Activated T-cell treated with anti-CD3 and anti-CD28 coated beads, Interleukin-2, amount 50 U/mL, for 24 hours (primary cell): ENCODE data around the gene TBC1D2.
"Not testable (repeated sequence)": the region's sequence is repeated elsewhere in the genome, so short reads cannot be mapped to it uniquely, and the experiment has no call there.

Experiments
- DNase-seq: peaks from one replicate; pipeline ENCODE4 v3.0.0-alpha.2; 2020
- H3K27ac Mint-ChIP-seq: 2 replicates; pipeline ENCODE4 v1.8.0; 2020; ENCODE audit warnings: mild to moderate bottlenecking, mixed read lengths
- H3K27me3 Mint-ChIP-seq: 2 replicates; pipeline ENCODE4 v1.8.0; 2020; ENCODE audit warnings: mixed read lengths
- H3K36me3 Mint-ChIP-seq: 2 replicates; pipeline ENCODE4 v1.8.0; 2020; ENCODE audit warnings: low read depth, mixed read lengths
- H3K4me1 Mint-ChIP-seq: 2 replicates; pipeline ENCODE4 v1.8.0; 2020; ENCODE audit warnings: low read depth, mixed read lengths
- H3K4me3 Mint-ChIP-seq: 2 replicates; pipeline ENCODE4 v1.8.0; 2020; ENCODE audit warnings: mild to moderate bottlenecking, moderate library complexity, mixed read lengths
- H3K9me3 Mint-ChIP-seq: 2 replicates; pipeline ENCODE4 v1.8.0; 2020; ENCODE audit warnings: mixed read lengths

Gene TBC1D2

DNA sequence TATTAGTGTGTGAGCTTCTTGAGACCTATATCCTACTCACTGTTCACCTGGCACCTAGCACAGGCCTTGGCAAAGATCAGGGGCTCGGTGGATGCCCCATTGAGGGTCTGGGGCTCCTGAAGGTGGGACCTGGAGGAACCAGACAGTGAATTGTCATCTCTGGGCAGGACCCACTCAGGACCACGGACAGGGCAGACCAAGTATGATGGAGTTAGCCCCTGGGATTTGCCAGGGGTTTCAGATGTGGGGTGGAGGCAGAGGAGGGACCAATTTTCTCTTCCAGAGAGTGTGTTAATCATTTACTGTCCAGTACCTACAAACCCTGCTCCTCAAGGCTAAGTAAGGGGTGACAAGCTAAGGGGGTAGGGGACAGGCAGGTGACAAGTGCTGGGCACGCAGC lies 29.3 kb upstream of the TBC1D2 start:
- peaks cover 2% of the 10 kb centered on the region for H3K27me3 Mint-ChIP-seq
- H3K4me1 Mint-ChIP-seq = no peaks in the 10 kb centered on the region
- H3K36me3 Mint-ChIP-seq = no peaks in the 10 kb centered on the region
- DNase-seq = no peak
- H3K4me3 Mint-ChIP-seq = no peak overlapping the region
- no peak overlapping the region for H3K27ac Mint-ChIP-seq
- no peaks in the 10 kb centered on the region for H3K9me3 Mint-ChIP-seq

DNA sequence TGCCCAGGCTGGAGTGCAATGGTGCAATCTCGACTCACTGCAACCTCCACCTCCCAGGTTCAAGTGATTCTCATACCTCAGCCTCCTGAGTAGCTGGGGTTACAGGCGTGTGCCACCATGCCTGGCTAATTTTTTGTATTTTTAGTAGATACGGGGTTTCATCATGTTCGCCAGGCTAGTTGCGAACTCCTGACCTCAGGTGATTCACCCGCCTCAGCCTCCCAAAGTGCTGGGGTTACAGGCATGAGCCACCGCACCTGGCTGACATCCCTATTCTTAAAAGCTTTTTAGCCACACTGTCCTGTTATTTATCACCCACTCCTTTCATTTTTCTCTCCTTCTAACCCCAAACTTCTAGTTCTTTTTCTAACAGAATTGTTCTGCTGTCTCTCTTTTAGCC lies 27.7 kb upstream of the TBC1D2 start:
- not testable (repeated sequence) for H3K36me3 Mint-ChIP-seq, H3K27ac Mint-ChIP-seq, DNase-seq, H3K9me3 Mint-ChIP-seq, H3K4me1 Mint-ChIP-seq, H3K27me3 Mint-ChIP-seq, H3K4me3 Mint-ChIP-seq

DNA sequence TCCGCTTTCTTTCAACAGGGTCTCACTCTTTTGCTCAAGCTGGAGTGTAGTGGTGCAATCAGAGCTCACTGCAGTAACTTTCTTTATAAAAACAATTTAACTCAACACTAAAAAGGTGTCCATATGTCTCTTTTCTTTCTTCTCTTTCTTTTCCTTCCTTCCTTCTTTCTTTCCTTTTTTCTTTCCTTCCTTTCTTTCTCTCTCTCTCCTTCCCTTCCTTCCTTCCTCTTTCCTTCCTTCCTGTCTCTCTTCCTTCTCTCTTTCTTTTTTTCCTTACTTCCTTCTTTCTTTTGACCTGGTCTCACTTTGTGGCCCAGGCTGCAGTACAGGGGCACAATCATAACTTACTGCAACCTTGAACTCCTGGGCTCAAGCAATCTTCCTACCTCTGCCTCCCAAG lies 25.8 kb upstream of the TBC1D2 start:
- H3K27ac Mint-ChIP-seq = no peak overlapping the region
- H3K9me3 Mint-ChIP-seq = no peaks in the 10 kb centered on the region
- H3K4me3 Mint-ChIP-seq = no peak overlapping the region
- H3K27me3 Mint-ChIP-seq = peaks cover 17% of the 10 kb centered on the region
- DNase-seq = no peak
- H3K4me1 Mint-ChIP-seq = no peaks in the 10 kb centered on the region
- H3K36me3 Mint-ChIP-seq = no peaks in the 10 kb centered on the region

DNA sequence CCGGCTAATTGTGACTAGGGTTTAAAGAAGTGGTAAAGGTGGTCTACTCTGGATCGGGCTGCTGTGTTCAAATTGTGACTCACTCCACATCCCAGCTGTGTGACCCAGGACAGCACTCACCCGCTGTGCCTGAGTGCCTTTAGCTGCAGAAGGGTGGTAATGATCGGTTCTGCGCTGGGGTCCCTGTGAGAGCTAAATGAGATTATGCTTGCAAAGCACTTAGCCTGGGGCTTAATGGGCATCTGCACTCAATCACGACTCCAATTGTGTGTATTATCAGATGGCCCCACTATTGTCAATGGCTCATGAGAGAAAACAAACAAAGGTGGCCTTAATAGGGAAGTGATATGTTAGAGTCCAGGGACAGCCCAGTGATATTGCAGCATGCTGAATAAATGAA lies 25.1 kb upstream of the TBC1D2 start:
- Mint-ChIP-seq H3K4me1 (no peaks in the 10 kb centered on the region), H3K27ac (no peak overlapping the region), H3K9me3 (no peaks in the 10 kb centered on the region), H3K36me3 (no peaks in the 10 kb centered on the region), H3K4me3 (no peak overlapping the region), H3K27me3 (peaks cover 18% of the 10 kb centered on the region)
- DNase-seq = no peak

DNA sequence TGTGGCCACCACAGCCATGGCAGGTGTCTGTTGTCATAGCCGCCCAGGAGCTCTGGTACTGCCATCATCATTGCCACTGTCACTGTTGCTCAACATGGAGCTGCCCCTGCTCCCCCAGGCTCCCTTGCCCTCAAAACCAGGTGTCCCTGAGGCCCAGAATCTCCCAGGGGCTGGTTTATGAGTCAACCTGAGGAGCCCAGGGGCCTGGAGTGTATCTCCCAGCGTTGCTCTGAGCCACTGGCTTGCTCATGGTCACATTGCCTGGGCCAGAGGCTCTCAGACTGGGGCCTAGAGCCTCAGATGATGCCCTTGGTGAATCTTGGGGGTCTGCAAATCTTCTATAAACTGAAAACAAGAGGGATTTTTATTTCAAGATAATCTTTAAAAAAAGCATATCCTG lies 24.7 kb upstream of the TBC1D2 start:
- H3K9me3 Mint-ChIP-seq = no peaks in the 10 kb centered on the region
- H3K4me3 Mint-ChIP-seq = no peak overlapping the region
- no peak for DNase-seq
- no peaks in the 10 kb centered on the region for H3K4me1 Mint-ChIP-seq
- no peak overlapping the region for H3K27ac Mint-ChIP-seq
- no peaks in the 10 kb centered on the region for H3K36me3 Mint-ChIP-seq
- H3K27me3 Mint-ChIP-seq = peaks cover 18% of the 10 kb centered on the region

DNA sequence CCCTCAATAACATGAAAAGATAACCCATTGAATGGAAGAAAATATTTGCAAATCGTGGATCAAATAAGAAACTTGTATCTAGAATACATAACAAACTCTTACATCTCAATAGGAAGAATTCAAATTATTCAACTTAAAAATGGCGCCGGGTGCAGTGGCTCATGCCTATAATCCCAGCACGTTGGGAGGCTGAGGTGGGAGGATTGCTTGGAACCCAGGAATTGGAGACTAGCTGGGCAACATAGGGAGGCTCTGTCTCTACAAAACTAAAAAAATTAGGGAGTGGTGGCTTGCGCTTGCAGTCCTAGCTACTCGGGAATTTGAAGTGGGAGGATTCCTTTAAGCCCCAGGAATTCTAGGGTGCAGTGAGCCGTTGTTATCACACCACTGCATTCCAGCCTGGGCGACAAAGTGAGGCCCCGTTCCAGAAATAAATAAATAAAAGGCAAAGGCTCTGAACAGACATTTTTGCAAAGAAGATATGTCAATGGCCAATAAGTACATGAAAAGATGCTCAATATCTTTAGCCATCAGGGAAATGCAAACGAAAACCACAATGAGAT lies 21.5 kb upstream of the TBC1D2 start:
- H3K4me1 Mint-ChIP-seq = no peaks in the 10 kb centered on the region
- no peak overlapping the region for H3K27ac Mint-ChIP-seq
- H3K36me3 Mint-ChIP-seq = no peaks in the 10 kb centered on the region
- no peak overlapping the region for H3K4me3 Mint-ChIP-seq
- no peaks in the 10 kb centered on the region for H3K9me3 Mint-ChIP-seq
- H3K27me3 Mint-ChIP-seq = peaks cover 19% of the 10 kb centered on the region
- no peak for DNase-seq

DNA sequence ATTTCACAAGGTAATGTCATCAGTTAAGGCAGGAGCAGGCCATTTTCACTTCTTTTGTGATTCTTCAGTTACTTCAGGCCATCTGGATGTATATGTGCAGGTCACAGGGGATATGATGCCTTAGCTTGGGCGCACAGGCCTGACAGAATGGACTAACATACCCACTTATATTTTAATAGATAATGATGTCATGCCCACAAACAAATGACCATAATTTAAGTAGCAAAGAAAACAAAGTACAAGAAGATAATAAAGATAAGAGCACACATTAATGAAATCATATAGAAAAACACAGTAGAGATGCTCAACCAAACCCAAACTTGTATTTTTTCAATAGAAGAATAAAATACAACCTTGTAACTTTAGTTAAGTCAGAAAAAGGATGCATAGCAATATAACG lies 19.7 kb upstream of the TBC1D2 start:
- Mint-ChIP-seq H3K27me3 (peaks cover 21% of the 10 kb centered on the region), H3K4me3 (no peak overlapping the region), H3K27ac (no peak overlapping the region), H3K4me1 (no peaks in the 10 kb centered on the region), H3K9me3 (no peaks in the 10 kb centered on the region), H3K36me3 (no peaks in the 10 kb centered on the region)
- no peak for DNase-seq

DNA sequence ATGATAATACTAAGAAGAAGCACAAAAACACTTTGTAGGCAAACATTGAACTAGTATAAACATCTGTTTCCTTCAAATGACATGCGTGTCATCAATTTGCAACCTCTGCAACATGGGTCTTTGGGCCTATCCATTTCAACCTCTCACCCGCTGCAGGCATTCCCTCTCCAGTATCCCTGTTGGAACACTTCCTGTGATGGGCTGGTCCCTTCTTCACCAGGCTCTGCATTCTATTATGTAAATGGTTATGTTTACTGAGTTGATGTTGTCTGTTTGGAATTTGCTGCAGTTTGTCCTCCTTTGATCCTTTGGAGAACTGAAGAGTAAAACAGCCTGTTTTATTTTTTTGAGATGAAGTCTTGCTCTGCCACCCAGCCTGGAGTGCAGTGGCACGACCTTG lies 16.6 kb upstream of the TBC1D2 start:
- H3K27ac Mint-ChIP-seq = no peak overlapping the region
- no peaks in the 10 kb centered on the region for H3K36me3 Mint-ChIP-seq
- no peaks in the 10 kb centered on the region for H3K4me1 Mint-ChIP-seq
- no peaks in the 10 kb centered on the region for H3K9me3 Mint-ChIP-seq
- DNase-seq = no peak
- peaks cover 19% of the 10 kb centered on the region for H3K27me3 Mint-ChIP-seq
- H3K4me3 Mint-ChIP-seq = no peak overlapping the region

DNA sequence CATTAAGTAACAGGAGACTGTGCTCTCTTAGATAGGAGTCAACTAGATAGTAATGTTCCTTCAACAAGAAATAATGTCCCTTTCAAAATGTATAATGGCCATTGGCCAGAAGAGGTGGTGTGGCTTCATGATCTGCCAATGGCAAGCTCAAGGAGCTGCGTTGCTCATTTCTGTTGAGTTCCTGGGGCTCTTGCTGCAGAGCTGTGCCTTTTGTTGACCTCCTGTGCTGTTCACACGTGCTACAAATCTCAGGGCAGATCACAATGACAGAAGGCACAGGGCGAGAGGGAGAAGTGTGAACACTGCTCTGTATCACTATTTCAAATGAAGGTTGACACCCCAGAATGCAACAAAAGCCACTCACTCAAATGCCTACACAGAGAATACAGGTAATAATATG lies 16.0 kb upstream of the TBC1D2 start:
- Mint-ChIP-seq H3K27me3 (peaks cover 16% of the 10 kb centered on the region), H3K4me3 (no peak overlapping the region), H3K9me3 (no peaks in the 10 kb centered on the region), H3K4me1 (no peaks in the 10 kb centered on the region), H3K36me3 (no peaks in the 10 kb centered on the region), H3K27ac (no peak overlapping the region)
- DNase-seq = no peak

DNA sequence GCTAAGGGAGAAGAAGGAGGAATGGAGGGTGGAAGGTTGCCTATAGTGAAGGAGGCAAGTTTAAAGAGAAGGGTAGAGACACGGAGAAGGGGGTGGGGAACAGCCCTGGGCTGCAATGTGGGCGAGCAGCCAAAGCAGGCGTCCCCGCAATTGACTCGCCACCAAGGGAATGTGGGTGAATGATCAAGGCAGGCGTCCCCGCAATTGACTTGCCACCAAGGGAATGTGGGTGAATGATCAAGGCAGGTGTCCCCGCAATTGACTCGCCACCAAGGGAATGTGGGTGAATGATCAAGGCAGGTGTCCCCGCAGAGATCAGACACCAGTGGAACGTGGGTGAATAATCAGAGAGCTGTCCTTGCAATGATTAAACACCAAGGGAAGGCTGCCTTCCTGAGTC lies 14.8 kb upstream of the TBC1D2 start:
- not testable (repeated sequence) for H3K36me3 Mint-ChIP-seq, DNase-seq, H3K9me3 Mint-ChIP-seq, H3K4me1 Mint-ChIP-seq, H3K4me3 Mint-ChIP-seq, H3K27ac Mint-ChIP-seq
- H3K27me3 Mint-ChIP-seq = peaks cover 13% of the 10 kb centered on the region

DNA sequence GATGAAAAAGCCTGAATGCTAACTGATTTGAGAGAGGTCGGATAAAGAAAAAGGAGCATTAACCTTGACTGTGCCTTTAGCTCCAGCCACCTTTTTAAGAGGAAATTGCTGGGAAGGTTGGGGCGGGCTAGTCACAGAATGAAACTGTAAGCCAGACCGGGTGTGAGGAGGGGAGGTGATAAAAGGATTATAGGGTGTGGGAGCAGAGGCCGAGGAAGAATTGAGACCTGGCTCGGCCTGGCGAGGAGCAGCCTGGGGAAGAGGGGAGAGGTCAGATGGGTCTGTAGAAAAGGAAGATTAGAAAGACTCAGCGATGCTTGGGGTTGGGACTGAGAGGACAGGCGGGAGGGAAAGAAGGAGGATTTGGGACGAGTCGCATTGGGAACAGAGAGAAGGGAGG lies 14.2 kb upstream of the TBC1D2 start:
- not testable (repeated sequence) for H3K4me1 Mint-ChIP-seq, DNase-seq, H3K9me3 Mint-ChIP-seq, H3K27ac Mint-ChIP-seq, H3K27me3 Mint-ChIP-seq, H3K4me3 Mint-ChIP-seq, H3K36me3 Mint-ChIP-seq

DNA sequence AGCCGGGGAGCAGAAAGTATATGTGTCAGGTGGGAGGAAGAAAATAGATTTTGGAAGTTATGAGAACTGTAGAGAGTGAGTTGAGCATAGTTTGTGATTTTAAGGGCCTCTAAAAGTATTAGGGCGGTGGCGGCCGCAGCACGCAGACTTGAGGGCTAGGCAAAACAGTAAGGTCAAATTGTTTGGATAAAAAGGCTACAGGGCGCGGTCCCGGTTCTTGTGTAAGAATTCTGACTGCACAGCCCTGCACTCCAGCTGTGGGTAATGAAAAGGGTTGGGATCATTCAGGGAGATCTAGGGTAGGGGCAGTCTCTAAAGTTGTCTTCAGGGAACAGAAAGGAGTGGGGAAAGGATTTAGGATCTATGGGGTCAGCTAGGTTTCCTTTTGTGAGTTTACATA lies 12.1 kb upstream of the TBC1D2 start:
- not testable (repeated sequence) for H3K27ac Mint-ChIP-seq, H3K4me1 Mint-ChIP-seq, DNase-seq, H3K9me3 Mint-ChIP-seq, H3K4me3 Mint-ChIP-seq, H3K36me3 Mint-ChIP-seq, H3K27me3 Mint-ChIP-seq

DNA sequence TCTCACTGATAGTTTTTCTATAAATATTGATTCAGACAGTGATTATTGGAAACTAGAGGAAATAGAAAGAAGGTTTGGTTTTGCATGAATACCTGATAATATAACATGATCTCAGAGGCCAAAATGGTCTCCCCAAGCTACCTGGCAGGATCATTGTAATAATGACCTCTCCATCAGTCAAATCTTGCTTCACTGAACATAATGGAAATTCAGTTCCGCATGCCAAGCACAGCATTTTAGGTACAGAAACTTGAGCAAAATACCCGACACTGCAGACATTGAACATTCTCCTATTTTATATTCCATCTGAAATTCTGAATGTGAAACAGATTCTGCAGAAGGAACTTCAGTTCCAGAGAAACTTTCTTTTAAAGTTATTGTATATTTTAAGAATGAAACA lies 9.1 kb upstream of the TBC1D2 start:
- no peaks in the 10 kb centered on the region for H3K9me3 Mint-ChIP-seq
- no peak overlapping the region for H3K4me3 Mint-ChIP-seq
- no peaks in the 10 kb centered on the region for H3K4me1 Mint-ChIP-seq
- no peak for DNase-seq
- no peaks in the 10 kb centered on the region for H3K36me3 Mint-ChIP-seq
- H3K27me3 Mint-ChIP-seq = peaks cover under 1% of the 10 kb centered on the region
- H3K27ac Mint-ChIP-seq = no peak overlapping the region

DNA sequence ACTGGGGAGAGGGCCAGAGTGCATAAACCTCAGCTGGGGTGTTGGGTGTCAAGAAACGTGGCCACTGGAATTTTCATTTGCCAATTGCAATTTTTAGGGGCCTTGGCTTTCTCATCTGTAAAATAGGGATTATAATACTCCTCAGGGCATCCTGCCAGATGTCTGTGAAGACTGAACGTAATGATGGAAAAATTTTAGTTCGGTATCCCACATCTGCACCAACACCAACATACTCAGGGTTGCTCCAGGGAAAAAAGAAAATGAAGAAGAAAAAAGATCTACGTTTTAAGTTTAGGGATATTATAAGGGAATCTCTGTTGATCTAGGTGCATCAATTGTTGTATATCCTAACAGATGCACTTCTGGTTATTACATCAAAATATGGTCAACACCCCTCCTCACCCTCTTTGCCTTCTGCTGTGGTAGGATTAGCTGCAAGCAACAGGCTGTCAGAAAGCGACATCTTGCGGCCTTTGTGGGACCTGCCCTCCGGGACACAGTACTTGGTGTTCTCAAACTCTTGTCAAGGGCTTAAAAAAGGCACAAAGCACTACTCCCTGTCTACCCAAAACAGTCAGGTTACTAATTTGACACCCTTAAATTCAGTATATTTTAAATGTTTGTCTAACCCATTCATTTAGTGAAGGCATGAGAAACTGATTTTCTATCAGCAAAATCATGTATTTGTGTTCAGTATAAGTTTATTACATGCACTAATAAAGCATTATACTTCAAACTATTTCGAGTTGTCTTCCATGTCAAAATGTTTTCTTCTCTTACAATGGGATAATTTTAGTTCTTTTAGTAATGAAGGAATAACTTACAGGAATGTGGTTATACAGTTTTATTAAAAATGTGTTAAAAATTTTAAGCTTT lies 8.3 kb upstream of the TBC1D2 start:
- Mint-ChIP-seq H3K9me3 (no peaks in the 10 kb centered on the region), H3K4me3 (no peak overlapping the region), H3K27ac (no peak overlapping the region), H3K27me3 (no peaks in the 10 kb centered on the region), H3K4me1 (no peaks in the 10 kb centered on the region), H3K36me3 (no peaks in the 10 kb centered on the region)
- peak; percentile 81 for DNase-seq

DNA sequence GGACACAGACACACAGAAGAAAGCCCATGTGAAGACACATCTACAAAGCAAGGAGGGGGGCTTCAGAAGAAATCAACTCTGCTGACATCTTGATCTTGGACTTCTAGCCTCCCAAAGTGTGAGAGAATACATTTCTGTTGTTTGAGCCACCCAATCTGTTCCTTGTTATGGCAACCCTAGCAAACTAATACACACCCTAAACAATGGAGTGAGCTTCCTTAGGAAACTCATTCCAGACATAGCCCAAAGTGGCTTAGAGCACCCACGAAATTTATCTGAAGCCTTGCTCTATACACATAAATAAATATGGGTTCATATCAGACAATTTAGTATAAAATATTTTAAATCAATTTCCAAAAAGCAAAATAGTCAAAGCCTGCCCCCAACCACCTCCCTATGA lies 7.6 kb upstream of the TBC1D2 start:
- H3K36me3 Mint-ChIP-seq = no peaks in the 10 kb centered on the region
- no peak overlapping the region for H3K4me3 Mint-ChIP-seq
- H3K9me3 Mint-ChIP-seq = no peaks in the 10 kb centered on the region
- no peak for DNase-seq
- H3K27ac Mint-ChIP-seq = no peak overlapping the region
- H3K27me3 Mint-ChIP-seq = no peaks in the 10 kb centered on the region
- no peaks in the 10 kb centered on the region for H3K4me1 Mint-ChIP-seq

DNA sequence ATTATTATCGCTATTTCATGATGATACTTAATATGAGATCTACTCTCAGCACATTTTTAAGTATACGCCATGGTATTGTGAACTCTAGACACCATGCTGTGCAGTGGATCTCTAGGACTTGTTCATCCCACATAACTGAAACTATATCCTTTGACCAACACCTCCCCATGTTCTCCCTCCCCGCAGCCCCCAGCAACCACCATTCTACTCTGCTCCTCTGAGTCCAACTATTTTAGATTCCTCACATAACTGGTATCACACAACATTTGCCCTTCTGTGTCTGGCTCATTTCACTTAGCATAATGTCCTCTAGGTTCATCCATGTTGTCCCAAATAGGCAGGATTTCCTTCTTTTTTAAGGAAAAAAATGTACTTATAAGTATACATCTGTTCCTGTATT lies 6.6 kb upstream of the TBC1D2 start:
- H3K36me3 Mint-ChIP-seq = no peaks in the 10 kb centered on the region
- H3K4me3 Mint-ChIP-seq = no peak overlapping the region
- DNase-seq = no peak
- H3K27ac Mint-ChIP-seq = no peak overlapping the region
- no peaks in the 10 kb centered on the region for H3K4me1 Mint-ChIP-seq
- no peaks in the 10 kb centered on the region for H3K27me3 Mint-ChIP-seq
- no peaks in the 10 kb centered on the region for H3K9me3 Mint-ChIP-seq
